ENCODE data around the gene CCNI. TPM values are rescaled to one million over a fixed set of nuclear protein-coding genes. Genes with fewer than 3 reads are reported as not detected.
"Not testable (repeated sequence)": the region's sequence is repeated elsewhere in the genome, so short reads cannot be mapped to it uniquely, and the experiment has no call there.

Gene CCNI, protein sequence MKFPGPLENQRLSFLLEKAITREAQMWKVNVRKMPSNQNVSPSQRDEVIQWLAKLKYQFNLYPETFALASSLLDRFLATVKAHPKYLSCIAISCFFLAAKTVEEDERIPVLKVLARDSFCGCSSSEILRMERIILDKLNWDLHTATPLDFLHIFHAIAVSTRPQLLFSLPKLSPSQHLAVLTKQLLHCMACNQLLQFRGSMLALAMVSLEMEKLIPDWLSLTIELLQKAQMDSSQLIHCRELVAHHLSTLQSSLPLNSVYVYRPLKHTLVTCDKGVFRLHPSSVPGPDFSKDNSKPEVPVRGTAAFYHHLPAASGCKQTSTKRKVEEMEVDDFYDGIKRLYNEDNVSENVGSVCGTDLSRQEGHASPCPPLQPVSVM
- 141 and 145 TPM in 2 replicates for polyA plus RNA-seq (2014; cell fraction: cytosol; rRNA removed)
- 45.9 and 53.7 TPM in 2 replicates for polyA plus RNA-seq (2014; cell fraction: nucleus; rRNA removed)

DNA sequence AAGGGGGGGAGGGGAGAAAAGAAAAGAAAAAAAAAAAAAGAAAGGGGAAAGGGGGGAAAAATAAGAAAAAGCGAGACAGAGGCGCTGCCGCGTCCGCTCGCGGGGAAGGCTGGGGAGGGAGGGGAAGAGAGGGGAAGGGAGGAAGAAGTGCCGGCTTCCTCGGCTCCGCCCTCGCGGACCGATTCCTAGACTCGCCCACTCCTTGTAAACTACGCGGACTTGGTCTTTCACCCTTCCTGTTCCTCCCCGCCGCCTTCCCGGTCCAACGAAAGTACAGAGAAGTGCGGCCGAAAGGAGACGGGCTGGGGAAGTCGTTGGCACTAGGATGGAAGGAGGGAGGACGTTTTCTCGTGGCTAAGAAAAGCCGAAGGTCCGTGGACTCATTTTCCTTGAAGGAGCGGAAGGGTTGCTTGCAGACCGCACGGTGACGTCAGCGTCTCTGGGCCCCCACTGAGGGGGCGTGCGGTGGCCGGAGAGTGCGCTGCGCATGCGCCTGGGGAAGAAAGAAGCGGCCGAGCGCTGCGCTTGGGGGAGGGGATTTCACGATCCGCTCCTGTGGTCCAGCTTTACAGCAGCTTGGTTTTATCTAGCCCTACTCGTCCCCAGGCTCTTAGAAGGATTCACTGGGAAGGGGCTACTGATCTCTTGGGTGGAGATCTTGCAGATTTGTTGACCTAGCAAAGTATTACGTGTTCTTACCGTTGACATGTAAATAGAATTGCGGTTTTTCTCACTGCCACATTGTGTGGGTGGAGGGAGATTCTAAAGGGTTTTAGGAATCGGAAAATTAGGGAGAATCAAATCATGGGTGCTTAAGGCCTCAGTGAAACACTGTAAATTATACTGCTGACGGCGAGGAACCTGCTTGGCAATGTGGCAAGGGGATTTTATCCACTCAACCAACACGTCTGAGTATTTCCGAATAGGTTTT is at the start of gene CCNI:
Gene CCNI (minus strand): TSS at position 121 of the 931 bp plus-strand sequence. CDS start 9,627 bp downstream, outside the sequence.
- peak; percentile 98 for DNase-seq (ENCODE audit: low spot score)

DNA sequence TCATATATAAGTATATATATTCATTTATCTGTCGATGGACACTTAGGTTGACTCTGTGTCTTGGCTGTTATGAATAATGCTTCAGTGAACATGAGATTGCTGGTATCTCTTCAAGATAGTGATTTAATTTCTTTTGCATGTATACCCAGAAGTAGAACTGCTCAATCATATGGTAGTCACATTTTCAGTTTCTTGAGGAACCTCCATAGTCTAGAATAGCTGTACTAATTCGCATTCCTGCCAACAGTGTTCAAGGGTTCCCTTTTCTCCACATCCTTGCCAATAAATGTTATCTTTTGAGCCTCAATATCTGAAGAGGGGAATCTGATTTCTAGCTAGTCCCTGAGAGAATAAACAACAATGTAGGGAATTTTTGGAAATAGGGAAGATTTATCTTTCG is 48.8 kb upstream of the CCNI start:
- no peak for DNase-seq (ENCODE audit: low spot score)

DNA sequence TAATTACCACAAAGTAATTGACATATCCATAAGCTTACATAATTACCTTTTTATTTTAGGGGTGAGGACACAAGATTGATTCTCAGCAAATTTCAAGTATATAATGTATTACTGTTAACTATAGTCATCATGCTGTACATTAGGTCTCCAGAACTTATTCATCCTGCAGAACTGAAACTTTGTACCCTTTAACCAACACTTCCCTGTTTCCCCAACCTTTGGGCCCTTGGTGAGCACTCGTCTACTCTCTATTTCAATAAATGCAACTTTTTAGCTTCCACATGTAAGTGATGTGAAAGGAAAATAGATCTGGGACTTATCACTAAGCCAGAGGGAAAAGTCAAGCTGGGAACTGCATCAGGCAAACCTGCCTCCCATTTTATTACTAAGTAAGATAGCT is 47.6 kb upstream of the CCNI start:
- DNase-seq (ENCODE audit: low spot score), result no peak

DNA sequence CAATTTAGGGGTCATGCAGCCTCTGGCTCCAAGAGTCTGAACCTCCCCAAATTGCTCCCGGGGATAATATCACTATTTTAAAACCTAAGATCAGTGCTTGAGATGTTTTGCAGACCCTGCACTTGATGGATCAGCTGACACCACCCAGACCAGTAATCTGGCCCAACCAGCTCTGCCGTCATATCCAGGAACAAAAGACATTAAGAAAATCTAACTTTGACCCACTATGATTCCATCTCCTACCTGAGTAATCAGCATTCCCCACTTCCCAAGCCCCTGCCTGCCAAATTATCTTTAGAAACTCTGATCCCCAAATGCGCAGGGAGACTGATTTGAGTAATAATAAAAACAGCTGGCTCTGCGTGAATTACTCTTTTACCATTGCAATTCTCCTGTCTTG is 46.9 kb upstream of the CCNI start:
- DNase-seq (ENCODE audit: low spot score), result no peak

DNA sequence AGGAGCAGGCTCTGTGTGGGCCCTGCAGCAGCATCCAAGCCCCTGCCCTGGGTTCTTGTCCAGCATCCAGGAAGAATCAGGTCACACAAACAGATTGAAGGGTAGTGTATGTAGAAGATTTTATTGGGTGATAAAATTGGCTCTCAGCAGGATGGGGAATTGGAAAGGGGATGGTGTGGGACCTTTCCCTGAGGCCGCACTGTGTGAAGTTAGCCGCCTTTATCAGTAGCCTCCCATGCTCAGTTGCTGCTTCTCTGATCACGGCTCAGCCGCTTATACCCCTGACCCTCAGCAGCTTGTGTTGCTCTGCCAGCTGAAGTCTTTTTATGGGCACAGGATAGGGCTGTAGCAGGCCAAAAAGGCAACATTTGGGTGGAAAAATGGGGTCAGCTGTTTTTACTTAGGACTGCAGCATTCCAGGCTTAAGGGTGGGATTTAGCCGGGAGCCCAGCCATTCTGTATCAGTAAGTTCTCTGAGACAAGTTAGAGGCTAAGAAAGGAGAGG is 46.0 kb upstream of the CCNI start:
- no peak for DNase-seq (ENCODE audit: low spot score)

DNA sequence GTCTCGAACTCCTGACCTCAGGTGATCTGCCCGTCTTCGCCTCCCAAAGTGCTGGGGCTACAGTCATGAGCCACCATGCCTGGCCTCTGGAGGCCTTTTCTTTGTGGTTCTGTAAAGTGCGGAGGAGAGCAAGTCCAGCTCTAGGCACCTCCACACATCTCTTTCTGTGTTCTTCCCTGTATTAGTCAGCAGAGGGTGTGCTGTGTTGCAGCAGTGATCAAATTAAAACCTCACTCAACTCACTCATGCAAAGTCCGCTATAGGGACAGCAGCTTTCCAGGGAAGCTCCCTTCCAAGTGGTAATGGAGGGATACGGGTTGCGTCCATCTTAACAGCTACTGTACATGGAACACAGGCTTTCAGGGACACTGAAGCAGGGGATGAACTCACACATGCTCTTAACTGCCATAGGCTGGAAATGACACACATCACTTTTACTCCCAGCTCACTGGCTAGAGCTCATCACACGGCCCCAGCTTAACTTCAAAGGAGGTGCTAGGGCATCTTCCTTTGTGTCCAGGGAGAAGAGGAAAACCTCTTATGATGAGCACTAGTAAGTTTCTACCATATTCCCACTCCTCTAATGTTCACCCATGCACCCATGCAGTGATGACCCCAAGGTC is 45.2 kb upstream of the CCNI start:
- peak; percentile 54 for DNase-seq (ENCODE audit: low spot score)

DNA sequence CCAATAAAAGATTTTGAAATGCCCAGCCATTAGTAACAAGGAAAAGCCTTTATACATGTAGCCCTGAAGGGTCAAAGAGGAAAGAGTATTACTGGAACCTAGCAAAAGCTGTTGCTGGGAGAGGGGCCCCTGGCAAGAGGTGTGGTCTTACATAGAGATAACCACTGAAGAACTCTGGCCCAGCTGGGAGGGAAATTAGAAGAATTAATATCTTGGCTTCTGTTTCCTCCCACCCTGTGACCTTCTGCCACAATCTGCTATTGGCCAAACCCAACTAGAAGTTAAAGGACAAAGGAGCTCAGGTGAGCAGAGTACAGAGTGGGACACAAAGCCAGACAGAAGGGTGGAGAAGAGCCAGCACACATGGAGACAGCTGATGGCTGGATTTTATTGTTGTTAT is 41.9 kb upstream of the CCNI start:
- no peak for DNase-seq (ENCODE audit: low spot score)

DNA sequence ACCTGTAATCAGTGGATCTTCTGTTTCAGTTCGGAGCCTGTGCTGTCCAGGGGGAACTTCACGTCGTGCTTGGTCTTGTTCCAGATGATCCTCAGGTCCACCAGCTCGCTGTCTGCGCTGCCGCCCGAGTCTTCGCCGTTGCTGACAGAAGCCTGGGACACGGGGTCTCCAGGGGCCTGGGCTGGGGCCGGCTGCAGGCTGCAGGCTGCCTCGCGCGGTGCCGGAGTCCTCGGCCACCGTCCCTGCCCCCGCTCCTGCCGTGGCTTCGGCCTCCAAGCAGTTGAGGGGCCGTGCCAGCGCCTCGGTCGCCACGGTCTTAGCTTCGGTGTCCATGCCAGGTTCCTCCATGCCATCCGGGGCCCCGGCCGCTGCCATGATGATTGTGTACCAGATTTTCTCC is 37.3 kb upstream of the CCNI start:
- DNase-seq (ENCODE audit: low spot score), result no peak

DNA sequence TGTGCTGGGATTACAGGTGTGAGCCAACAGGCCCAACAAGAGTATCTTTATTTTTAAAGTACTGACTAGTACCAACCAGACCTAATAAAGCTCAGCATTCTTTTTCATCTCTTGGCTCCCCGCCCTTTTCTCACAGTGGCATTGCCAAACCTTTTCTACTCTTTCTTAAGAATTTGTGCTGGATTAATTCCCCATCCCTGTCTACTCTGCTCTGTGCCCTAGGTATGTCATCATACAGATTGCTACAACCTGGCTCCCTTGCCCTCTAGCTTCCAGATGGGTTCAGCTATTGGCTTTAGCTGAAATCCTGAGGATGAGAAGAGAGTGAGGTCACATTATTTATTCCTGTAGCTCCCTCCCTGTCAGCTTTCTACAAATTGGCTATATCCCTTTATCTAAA is 34.9 kb upstream of the CCNI start:
- DNase-seq (ENCODE audit: low spot score), result no peak

DNA sequence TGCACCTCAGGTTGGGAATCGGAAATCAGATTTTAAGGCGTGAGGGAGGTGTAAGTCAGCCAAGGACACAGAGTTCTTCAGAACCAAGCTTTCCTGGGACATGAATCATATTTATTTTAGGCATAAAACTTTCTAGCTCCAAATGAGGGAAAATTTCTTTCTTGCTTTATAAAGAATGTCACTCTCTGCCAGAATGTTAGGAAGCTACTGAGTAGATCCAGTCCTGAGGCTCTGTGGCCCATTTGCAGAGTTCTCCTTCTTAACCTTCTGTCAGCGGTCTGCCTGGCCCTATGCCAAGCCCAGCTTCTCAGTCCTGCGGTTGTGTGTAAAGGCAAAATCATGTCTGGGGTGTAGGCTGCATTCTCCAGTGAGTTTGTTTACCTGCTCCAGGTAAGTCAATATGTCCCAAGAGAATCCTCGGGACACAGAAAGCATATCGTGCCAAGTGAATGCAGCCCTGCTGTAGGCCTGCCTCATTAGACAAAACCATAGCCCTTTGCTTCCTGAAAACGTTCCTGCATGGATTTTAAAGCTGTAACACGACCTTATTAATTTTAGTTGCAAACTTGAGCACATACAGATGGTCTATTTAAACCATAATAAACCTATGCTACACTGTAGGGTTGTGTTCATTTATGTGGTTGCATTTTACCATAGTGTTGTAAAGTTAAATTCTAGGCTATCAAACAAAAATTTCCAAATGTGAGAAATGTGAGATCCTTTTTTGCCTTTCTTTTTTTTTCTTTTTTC is 29.2 kb upstream of the CCNI start:
- DNase-seq (ENCODE audit: low spot score), result no peak

DNA sequence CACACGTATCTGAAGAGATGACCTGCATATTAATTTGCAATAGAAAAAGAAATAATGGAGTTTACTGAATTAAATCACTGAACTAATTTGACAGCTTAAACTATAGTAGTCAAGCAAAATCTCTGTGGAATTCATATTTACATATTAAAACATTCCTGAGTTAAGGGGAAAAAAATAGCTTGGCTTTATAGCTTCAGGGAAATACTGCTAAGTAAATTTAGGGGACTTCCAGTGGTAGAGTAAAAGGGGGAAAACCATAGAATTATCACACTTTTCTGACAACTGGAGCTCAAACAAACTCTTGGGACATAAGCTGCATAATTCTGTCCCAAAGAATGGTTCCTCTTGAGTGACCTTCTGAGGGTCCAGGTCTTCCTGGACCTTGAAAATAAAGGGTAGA is 28.6 kb upstream of the CCNI start:
- no peak for DNase-seq (ENCODE audit: low spot score)

DNA sequence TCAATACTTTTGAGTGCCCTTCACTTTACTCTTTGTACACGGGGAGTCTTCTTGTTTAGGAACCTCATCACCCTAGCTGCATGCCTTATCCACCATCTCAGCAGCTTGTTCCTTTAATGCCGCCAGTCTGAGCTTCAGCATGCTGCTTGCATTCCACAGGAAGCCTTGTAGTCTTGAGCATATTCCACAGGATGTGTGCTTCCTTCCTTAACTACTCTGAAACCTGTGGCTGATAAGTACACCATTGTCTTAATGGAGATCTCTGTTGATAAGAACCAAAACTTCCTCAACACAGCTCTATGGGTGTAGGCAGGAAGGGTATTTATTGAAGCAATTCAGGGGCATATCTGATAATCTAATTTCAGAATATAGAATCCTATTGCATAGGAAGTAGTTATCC is 24.4 kb upstream of the CCNI start:
- no peak for DNase-seq (ENCODE audit: low spot score)

DNA sequence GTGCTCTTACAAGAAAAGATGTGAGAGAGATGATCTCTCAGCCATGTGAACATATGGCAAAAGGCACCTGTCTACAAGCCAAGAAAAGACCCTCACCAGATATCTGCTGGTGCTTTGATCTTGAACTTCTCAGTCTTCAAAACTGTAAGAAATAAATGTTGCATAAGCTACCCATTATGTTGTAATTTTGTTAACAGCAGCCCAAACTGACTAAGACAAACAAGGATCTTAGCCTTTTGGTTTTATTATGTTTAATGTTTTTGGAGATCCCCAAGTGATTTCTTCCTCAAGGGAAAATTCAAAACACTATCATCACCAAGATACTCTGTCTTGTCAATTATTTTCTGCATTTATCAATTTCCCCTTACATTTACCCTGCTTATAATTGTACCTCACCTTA is 21.8 kb upstream of the CCNI start:
- no peak for DNase-seq (ENCODE audit: low spot score)

DNA sequence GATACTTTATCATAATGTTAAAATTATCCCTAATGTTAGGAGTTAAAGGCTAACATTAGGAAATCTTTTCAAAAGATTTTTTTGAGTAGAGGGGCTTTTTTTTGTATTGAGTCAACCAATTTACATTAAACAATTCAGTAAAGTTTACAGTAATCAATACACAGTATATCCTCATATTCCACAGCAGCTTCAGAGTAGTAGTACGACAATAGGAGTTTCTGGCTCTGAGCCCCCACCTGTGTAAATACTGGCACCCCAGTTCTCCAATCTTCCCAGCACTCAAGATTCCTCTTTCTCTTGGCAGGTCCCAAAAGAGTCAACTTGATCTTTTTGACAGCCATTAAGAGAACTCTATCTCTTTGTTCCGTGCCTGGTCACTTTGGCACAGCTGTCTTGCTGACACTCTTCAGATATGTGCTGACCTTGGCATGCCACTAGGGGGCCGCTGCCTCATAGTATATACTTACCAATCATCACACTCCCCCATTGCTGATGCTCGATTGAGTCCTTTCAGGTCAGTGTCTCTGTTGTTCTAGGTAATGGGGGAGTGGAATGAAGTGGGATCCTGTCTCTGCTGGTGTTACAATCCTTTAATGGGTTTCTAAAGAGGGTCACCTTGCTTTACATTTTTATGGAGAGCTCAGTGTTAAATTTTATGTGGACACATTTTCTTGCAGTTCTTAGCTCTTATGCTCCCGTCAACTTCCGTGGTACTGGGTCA is 19.5 kb upstream of the CCNI start:
- DNase-seq (ENCODE audit: low spot score), result peak; percentile 65

DNA sequence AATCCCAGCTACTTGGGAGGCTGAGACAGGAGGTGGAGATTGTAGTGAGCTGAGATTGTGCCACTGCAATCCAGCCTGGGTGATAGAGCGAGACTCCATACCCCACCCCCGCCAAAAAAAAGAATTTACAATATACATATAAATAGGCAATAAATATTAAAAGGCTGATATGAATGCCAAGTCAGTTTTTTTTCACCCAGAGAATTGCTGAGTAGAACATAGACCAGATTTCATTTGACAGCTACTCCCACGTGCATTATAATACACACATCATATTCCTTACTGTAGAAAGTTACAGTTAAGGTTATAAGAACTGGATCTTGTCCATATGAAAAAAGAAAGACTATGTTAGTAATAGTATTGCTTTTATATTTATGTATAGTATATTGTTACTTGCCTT is 18.7 kb upstream of the CCNI start:
- no peak for DNase-seq (ENCODE audit: low spot score)

DNA sequence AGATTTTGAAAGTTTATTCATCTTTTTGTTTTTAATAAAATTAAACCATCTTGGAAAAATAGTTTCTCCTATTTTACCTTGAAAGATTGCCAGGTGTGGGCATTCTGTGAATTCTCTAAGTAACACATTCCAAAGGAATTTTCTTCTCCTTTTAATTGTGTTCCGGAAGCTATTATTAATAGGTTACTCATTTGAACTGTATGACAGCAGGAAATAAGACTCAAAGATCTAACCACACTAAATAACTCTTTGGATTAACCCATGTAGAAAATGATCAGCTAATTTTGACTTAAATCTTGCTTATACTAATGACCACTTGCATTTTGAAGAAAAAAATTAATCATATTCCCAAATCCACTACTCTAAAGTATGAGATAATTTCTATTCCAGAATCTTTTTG is 17.6 kb upstream of the CCNI start:
- DNase-seq (ENCODE audit: low spot score), result no peak

DNA sequence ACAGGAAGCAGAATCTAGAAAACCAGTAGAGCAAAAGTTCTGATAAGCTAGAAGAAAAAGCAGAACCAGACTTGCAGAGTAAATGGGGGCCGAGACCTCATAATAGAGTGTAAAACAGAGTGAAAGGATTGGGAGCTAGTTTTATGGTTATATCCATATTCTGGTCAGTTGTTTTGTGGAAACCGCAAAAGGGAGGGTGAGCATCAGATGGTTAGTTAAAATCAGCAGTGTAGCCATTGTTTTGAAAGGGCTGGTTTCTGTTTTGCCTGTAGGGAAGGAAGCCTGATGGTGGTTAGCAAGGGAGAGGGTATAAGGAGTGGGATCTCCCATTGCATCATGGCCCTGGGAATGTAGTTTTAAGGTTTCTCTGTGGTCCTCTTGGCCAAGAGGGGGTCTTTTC is 17.2 kb upstream of the CCNI start:
- DNase-seq (ENCODE audit: low spot score), result no peak

DNA sequence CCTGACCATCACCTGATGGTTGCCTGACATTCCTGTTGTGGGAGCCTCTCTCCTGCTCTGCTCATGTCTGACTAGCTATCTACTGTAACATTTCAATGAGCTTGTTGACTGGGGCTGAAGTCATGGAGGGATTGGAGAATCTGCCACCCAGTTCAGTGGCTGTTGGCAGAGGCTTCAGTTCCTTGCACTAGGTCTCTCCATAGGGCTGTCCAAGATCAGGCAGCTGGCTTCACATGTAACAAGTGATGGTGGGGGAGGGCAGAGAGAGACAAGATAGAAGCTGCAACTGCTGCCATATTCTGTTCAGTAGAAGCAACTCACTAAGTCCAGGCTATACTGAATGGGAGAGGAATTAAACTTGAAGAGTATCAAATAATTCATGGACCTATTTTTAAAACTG is 14.1 kb upstream of the CCNI start:
- DNase-seq (ENCODE audit: low spot score), result no peak

DNA sequence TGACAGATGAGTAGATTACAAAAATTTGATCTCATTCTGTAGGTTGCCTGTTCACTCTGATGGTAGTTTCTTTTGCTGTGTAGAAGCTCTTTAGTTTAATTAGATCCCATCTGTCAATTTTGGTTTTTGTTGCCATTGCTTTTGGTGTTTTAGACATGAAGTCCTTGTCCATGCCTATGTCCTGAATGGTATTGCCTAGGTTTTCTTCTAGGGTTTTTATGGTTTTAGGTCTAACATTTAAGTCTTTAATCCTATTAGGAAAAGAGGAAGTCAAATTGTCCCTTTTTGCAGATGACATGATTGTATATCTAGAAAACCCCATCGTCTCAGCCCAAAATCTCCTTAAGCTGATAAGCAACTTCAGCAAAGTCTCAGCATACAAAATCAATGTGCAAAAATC is 11.2 kb upstream of the CCNI start:
- not testable (repeated sequence) for DNase-seq (ENCODE audit: low spot score)

DNA sequence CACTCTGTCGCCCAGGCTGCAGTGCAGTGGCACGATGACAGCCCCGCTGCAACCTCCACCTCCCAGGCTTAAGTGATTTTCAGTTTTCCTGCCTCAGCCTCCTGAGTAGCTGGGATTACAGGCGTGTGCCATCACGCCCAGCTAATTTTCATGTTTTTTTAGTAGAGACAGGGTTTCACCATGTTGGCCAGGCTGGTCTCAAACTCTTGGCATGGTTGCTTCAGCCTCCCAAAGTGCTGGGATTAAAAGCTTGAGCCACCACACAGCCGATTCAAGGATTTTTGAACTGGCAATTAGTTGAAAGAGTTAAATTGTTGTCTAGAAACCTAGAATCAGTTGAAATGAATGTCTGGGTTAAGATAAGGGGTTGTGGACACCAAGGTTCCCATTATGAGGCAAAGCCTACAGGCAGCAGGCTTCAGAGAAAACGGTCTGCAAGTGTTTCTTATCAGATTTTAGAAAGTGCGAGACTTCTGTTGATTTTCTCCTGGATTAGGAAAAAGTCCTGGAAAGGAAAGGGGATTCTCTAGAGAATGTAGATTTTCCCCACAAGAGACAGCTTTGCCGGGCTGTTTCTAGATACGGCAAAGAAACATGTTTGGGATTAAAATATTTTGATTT is 8.3 kb upstream of the CCNI start:
- no peak for DNase-seq (ENCODE audit: low spot score)

Data from SK-N-DZ (cell line).